Hepatocyte (in vitro differentiated cells): ENCODE data around the gene CACNA1F. TPM values are rescaled to one million over a fixed set of nuclear protein-coding genes. Genes with fewer than 3 reads are reported as not detected.
A peak's percentile ranks its signal among the peaks of the same experiment; 100 is the strongest.

ENCODE experiments used
- DNase-seq: peaks from one replicate; pipeline ENCODE4 v3.0.0-alpha.2; 2016; ENCODE audit warnings: low spot score
- H2AFZ ChIP-seq: fragments of 200-600 bp; sonication (generic); 2 replicates; pipeline ENCODE4 v1.6.0; 2016; ENCODE audit warnings: antibody characterized with exemption, mild to moderate bottlenecking
- H3K27ac ChIP-seq: fragments of 200-600 bp; sonication (generic); 2 replicates; pipeline ENCODE4 v1.5.1; 2016; ENCODE audit warnings: mild to moderate bottlenecking
- H3K27me3 ChIP-seq: fragments of 200-600 bp; sonication (generic); 2 replicates; pipeline ENCODE4 v1.6.1; 2016
- H3K36me3 ChIP-seq: fragments of 200-600 bp; sonication (generic); replicated peaks from 2 replicates; pipeline ENCODE4 v1.5.1; 2016; ENCODE audit warnings: low read depth; ENCODE audit not compliant: insufficient read depth
- H3K4me1 ChIP-seq: fragments of 200-600 bp; sonication (generic); 2 replicates; pipeline ENCODE4 v1.5.1; 2016; ENCODE audit warnings: mild to moderate bottlenecking, moderate library complexity; ENCODE audit not compliant: insufficient read depth
- H3K4me2 ChIP-seq: fragments of 200-600 bp; sonication (generic); 2 replicates; pipeline ENCODE4 v1.6.0; 2016
- H3K4me3 ChIP-seq: fragments of 200-600 bp; sonication (generic); 2 replicates; pipeline ENCODE4 v1.5.1; 2016; ENCODE audit warnings: mild to moderate bottlenecking
- H3K79me2 ChIP-seq: fragments of 200-600 bp; sonication (generic); 2 replicates; pipeline ENCODE4 v1.6.0; 2017; ENCODE audit warnings: mild to moderate bottlenecking
- H3K9me2 ChIP-seq: fragments of 200-600 bp; sonication (generic); replicated peaks from 2 replicates; pipeline ENCODE4 v1.6.0; 2017; ENCODE audit warnings: mild to moderate bottlenecking; ENCODE audit not compliant: insufficient read depth
- H3K9me3 ChIP-seq: fragments of 200-600 bp; sonication (generic); 2 replicates; pipeline ENCODE4 v1.5.1; 2016; ENCODE audit warnings: low read depth, mild to moderate bottlenecking
- H4K20me1 ChIP-seq: fragments of 200-600 bp; sonication (generic); 2 replicates; pipeline ENCODE4 v1.6.0; 2016; ENCODE audit warnings: mild to moderate bottlenecking; ENCODE audit not compliant: insufficient read depth, poor library complexity, severe bottlenecking
- EZH2 ChIP-seq: fragments of 200-600 bp; sonication (generic); IDR thresholded peaks from 2 replicates; pipeline ENCODE4 v1.6.1; 2016; ENCODE audit warnings: antibody characterized with exemption, mild to moderate bottlenecking, borderline replicate concordance
- EZH2phosphoT487 ChIP-seq: fragments of 200-600 bp; sonication (generic); IDR thresholded peaks from one replicate; pipeline ENCODE4 v1.6.1; 2018; ENCODE audit warnings: antibody characterized with exemption, mild to moderate bottlenecking, low read depth, moderate library complexity; ENCODE audit not compliant: unreplicated experiment, severe bottlenecking
- WGBS: methylation state at CpG from one replicate; pipeline ENCODE4 v1.1.6; 2016; ENCODE audit warnings: low lambda C conversion rate; ENCODE audit errors: missing lambda C conversion rate; 5-methylcytosine and 5-hydroxymethylcytosine counted together
- polyA plus RNA-seq: library from polyadenylated mRNA; unstranded; fragments of >200 nt; fragmentation: Nextera tagmentation; extraction: Ambion mirVana; gene quantifications from 2 replicates; pipeline ENCODE4 v1.2.1, GENCODE V29; 2016
- total RNA-seq: library from RNA; depleted of rRNA; stranded (reverse); fragments of >200 nt; gene quantifications from 2 replicates; pipeline ENCODE4 v1.2.3, GENCODE V29; 2014
- TF ChIP-seq, protein P1 (sequence below): fragments of 200-600 bp; sonication (generic); IDR thresholded peaks from 2 replicates; pipeline ENCODE4 v1.5.1; 2016; ENCODE audit warnings: antibody characterized with exemption, mild to moderate bottlenecking; ENCODE audit not compliant: poor library complexity

The CACNA1F gene
- total and polyA plus RNA-seq, 2 experiments from 2014 or later, result 0.27 to 1.6 TPM

DNA sequence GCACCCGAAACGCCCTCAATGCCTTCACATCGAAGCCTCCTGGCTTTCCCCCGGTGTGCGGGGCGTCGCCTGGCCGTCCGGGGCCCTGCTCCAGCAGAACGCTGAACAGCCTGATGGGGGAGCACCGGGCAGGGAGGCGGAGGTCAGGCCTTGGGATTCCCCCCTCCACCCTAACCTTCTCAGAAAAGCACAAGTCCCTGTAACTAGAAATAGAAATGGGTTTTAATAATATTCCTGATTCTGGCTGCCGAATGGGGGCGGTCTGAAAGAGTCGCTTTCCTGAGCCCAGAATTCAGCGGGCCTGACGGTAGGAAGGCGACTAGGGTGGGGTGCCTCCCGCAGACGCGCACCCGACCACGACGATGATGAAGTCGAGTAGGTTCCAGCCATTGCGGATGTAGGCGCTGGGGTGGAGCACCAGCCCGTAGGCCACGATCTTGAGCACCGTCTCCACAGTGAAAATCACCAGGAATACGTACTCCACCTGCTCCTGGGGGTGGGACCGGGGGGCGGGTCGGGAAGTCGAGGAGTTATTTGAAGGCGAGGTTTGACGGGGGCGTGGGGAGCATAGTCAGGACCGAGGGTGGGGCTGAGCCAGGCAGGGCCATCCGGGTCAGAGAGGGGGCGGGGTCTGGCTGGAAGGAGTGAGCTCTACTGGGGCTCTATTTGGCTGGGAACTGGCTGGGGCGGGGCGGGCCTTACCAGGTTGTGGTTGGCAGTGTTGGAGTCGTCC, 2.5 kb downstream of the CACNA1F start:
- no peaks in the 10 kb centered on the region for H3K27me3 ChIP-seq
- 52% methylated on average over 32 of the region's 44 CpGs for WGBS
- H3K36me3 ChIP-seq, result no peaks in the 10 kb centered on the region
- H3K4me2 ChIP-seq, result peak overlapping the region; percentile 74
- H2AFZ ChIP-seq, result peak overlapping the region; percentile 68
- H3K27ac ChIP-seq, result peak overlapping the region; percentile 45
- no peak for TF ChIP-seq EZH2
- no peak for TF ChIP-seq EZH2phosphoT487
- TF ChIP-seq, protein P1, sequence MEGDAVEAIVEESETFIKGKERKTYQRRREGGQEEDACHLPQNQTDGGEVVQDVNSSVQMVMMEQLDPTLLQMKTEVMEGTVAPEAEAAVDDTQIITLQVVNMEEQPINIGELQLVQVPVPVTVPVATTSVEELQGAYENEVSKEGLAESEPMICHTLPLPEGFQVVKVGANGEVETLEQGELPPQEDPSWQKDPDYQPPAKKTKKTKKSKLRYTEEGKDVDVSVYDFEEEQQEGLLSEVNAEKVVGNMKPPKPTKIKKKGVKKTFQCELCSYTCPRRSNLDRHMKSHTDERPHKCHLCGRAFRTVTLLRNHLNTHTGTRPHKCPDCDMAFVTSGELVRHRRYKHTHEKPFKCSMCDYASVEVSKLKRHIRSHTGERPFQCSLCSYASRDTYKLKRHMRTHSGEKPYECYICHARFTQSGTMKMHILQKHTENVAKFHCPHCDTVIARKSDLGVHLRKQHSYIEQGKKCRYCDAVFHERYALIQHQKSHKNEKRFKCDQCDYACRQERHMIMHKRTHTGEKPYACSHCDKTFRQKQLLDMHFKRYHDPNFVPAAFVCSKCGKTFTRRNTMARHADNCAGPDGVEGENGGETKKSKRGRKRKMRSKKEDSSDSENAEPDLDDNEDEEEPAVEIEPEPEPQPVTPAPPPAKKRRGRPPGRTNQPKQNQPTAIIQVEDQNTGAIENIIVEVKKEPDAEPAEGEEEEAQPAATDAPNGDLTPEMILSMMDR, result no peak
- H3K9me3 ChIP-seq, result no peaks in the 10 kb centered on the region
- no peaks in the 10 kb centered on the region for H3K4me1 ChIP-seq
- no peaks in the 10 kb centered on the region for H4K20me1 ChIP-seq
- peak; percentile 55 for DNase-seq
- H3K9me2 ChIP-seq, result no peaks in the 10 kb centered on the region
- H3K79me2 ChIP-seq, result no peaks in the 10 kb centered on the region
- no peak overlapping the region for H3K4me3 ChIP-seq

DNA sequence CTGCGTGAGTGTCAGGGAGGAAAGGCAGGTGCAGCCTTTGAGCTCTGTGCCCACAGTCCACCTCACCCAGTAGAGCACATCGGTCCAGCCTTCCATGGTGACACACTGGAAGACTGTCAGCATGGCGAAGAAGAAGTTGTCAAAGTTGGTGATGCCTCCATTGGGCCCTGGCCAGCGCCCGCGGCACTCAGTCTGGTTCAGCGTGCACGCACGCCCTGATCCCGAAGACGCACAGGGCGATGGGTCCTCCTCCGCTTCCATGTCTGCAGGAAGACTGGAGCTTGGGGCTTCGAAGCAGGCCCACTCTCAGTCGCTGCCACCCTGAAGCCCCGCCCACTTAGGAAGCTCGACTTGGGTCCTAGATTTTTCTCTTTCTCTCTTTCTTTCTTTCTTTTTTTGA, 5.0 kb downstream of the CACNA1F start:
- H3K27ac ChIP-seq, result no peak overlapping the region
- DNase-seq, result no peak
- no peaks in the 10 kb centered on the region for H3K9me2 ChIP-seq
- TF ChIP-seq, protein P1, result no peak
- TF ChIP-seq EZH2phosphoT487 (no peak), EZH2 (no peak)
- H4K20me1 ChIP-seq, result no peaks in the 10 kb centered on the region
- 91% methylated on average over 17 of the region's 17 CpGs for WGBS
- H3K4me3 ChIP-seq, result no peak overlapping the region
- no peaks in the 10 kb centered on the region for H3K27me3 ChIP-seq
- H3K9me3 ChIP-seq, result no peaks in the 10 kb centered on the region
- H3K4me2 ChIP-seq, result no peak overlapping the region
- H3K36me3 ChIP-seq, result no peaks in the 10 kb centered on the region
- no peak overlapping the region for H2AFZ ChIP-seq
- H3K4me1 ChIP-seq, result no peaks in the 10 kb centered on the region
- H3K79me2 ChIP-seq, result no peaks in the 10 kb centered on the region

DNA sequence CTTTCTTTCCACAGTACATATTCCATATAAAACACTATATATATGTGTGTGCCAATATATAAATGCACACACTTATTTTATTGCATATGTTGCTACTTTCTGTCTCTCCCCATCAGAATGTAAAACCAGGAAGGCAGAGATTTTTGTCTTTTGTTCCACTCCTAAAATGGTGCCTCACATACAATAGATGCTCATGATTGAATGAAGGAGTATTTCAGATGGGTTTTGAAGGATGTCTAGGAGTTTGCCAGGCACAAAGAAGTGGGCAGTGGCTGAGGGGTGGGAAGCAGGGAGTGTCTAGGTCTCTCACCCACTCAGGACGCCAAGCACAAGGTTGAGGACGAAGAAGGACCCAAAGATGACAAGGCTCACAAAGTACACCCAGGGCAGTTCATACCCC, 5.4 kb downstream of the CACNA1F start:
- H3K4me1 ChIP-seq, result no peaks in the 10 kb centered on the region
- H3K79me2 ChIP-seq, result no peaks in the 10 kb centered on the region
- no peaks in the 10 kb centered on the region for H3K9me3 ChIP-seq
- H3K4me3 ChIP-seq, result no peak overlapping the region
- H3K36me3 ChIP-seq, result no peaks in the 10 kb centered on the region
- no peak overlapping the region for H3K4me2 ChIP-seq
- H3K27me3 ChIP-seq, result no peaks in the 10 kb centered on the region
- H4K20me1 ChIP-seq, result no peaks in the 10 kb centered on the region
- TF ChIP-seq EZH2, result no peak
- TF ChIP-seq, protein P1, result no peak
- TF ChIP-seq EZH2phosphoT487, result no peak
- 67% methylated on average over 2 of the region's 2 CpGs for WGBS
- H2AFZ ChIP-seq, result no peak overlapping the region
- H3K9me2 ChIP-seq, result no peaks in the 10 kb centered on the region
- no peak overlapping the region for H3K27ac ChIP-seq
- no peak for DNase-seq
